ENCODE data around the gene PARK7. TPM values are rescaled to one million over a fixed set of nuclear protein-coding genes. Genes with fewer than 3 reads are reported as not detected.

Gene PARK7
- total and polyA plus RNA-seq, 2 experiments from 2014 or later = 178 to 679 TPM

GRCh38 chr1:8027748-8028570 is 66.4 kb downstream of the PARK7 start:
- TF ChIP-seq POLR2AphosphoS5 (IDR thresholded peaks at IDR 0.05; ENCODE audit: low read depth) (no peak), EZH2phosphoT487 (IDR thresholded peaks at IDR 0.05; ENCODE audit: unreplicated experiment) (no peak), CREB1 (CRISPR knock-in tag; IDR thresholded peaks at IDR 0.05; ENCODE audit: low read depth) (no peak), STAT1 (IDR thresholded peaks at IDR 0.05; ENCODE audit: unreplicated experiment) (no peak), ETS1 (IDR thresholded peaks at IDR 0.05) (no peak), ZNF114 (CRISPR knock-in tag; IDR thresholded peaks at IDR 0.05) (no peak), EZH2 (IDR thresholded peaks at IDR 0.05; ENCODE audit: low read depth, unreplicated experiment) (no peak), NANOG (IDR thresholded peaks at IDR 0.05; ENCODE audit: borderline replicate concordance) (no peak), ZNF331 (CRISPR knock-in tag; IDR thresholded peaks at IDR 0.05; ENCODE audit: low read depth) (no peak), ZNF462 (CRISPR knock-in tag; IDR thresholded peaks at IDR 0.05) (no peak)
- TF ChIP-seq, protein P1, sequence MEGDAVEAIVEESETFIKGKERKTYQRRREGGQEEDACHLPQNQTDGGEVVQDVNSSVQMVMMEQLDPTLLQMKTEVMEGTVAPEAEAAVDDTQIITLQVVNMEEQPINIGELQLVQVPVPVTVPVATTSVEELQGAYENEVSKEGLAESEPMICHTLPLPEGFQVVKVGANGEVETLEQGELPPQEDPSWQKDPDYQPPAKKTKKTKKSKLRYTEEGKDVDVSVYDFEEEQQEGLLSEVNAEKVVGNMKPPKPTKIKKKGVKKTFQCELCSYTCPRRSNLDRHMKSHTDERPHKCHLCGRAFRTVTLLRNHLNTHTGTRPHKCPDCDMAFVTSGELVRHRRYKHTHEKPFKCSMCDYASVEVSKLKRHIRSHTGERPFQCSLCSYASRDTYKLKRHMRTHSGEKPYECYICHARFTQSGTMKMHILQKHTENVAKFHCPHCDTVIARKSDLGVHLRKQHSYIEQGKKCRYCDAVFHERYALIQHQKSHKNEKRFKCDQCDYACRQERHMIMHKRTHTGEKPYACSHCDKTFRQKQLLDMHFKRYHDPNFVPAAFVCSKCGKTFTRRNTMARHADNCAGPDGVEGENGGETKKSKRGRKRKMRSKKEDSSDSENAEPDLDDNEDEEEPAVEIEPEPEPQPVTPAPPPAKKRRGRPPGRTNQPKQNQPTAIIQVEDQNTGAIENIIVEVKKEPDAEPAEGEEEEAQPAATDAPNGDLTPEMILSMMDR (conservative IDR thresholded peaks at IDR 0.05; ENCODE audit: low read depth in 2 of 2) = no peak
- Histone ChIP-seq H3K36me3 (ENCODE audit: insufficient read depth) (no peaks in the 10 kb centered on the region), H3K4me3 (no peak overlapping the region), H3K27me3 (ENCODE audit: insufficient read depth) (no peaks in the 10 kb centered on the region), H3K79me2 (replicated peaks; ENCODE audit: insufficient read depth) (peaks cover 28% of the 10 kb centered on the region), H3K4me1 (ENCODE audit: insufficient read depth) (peaks cover 46% of the 10 kb centered on the region), H2AFZ (no peak overlapping the region), H4K20me1 (replicated peaks; ENCODE audit: insufficient read depth) (peaks cover 22% of the 10 kb centered on the region), H3K4me2 (peak overlapping the region; percentile 94), H3F3A (replicated peaks; ENCODE audit: low read depth) (no peaks in the 10 kb centered on the region; the same call in 1 of the 2 replicates), H3K9me2 (ENCODE audit: insufficient read depth) (no peaks in the 10 kb centered on the region), H3K27ac (ENCODE audit: low read depth) (peak overlapping the region; percentile 58)
- H3K27me3 Mint-ChIP-seq (ENCODE audit: insufficient read depth, low read depth, poor library complexity) = peaks cover 19% of the 10 kb centered on the region
- ATAC-seq (no peak), DNase-seq (ENCODE audit: low spot score) (no peak)
- H3K27ac Mint-ChIP-seq = no peak overlapping the region
- no peak overlapping the region for H3K4me3 Mint-ChIP-seq
- peaks cover 4% of the 10 kb centered on the region; the same call in 1 of the 3 replicates for H3K9me3 Mint-ChIP-seq
- peaks cover 5% of the 10 kb centered on the region; the same call in 2 of the 3 replicates for H3K36me3 Mint-ChIP-seq (ENCODE audit: low read depth)
- peaks cover 36% of the 10 kb centered on the region for H3K4me1 Mint-ChIP-seq

All from GM23338 (cell line).